ENCODE results near the gene PODN. TPM values are rescaled to one million over a fixed set of nuclear protein-coding genes. Genes with fewer than 3 reads are reported as not detected.

The PODN gene
- total and polyA plus RNA-seq, 2 of the 4 experiments (the other 2 are of a cell fraction), result 0.54 to 6.2 TPM

- peaks cover 19% of the 10 kb centered on the region for H3K4me1 ChIP-seq (ENCODE audit: control insufficient read depth, insufficient read depth, low read length)
- no peak overlapping the region for H3K27ac ChIP-seq (ENCODE audit: insufficient read depth, low read length)
Observed at GRCh38 chr1:53085405-53085804, 23.4 kb downstream of the PODN start.

More at GRCh38 chr1:53085405-53085804, 23.4 kb downstream of the PODN start:
- no peaks in the 10 kb centered on the region for H3K27me3 ChIP-seq (ENCODE audit: control insufficient read depth, insufficient read depth, low read length)
- no peak overlapping the region for H4K8ac ChIP-seq (ENCODE audit: low read depth in 2 of 2, low read length in 2 of 2)
- H3K9ac ChIP-seq (ENCODE audit: low read depth, low read length), result no peak overlapping the region
- CTCF ChIA-PET, result no interaction called here
- H3K79me1 ChIP-seq (ENCODE audit: low read depth in 1 of 2, low read length in 2 of 2), result no peaks in the 10 kb centered on the region
- TF ChIP-seq CTCF (conservative IDR thresholded peaks at IDR 0.05; ENCODE audit: low read depth, low read length), result no peak
- no peak for TF ChIP-seq FOS (IDR thresholded peaks at IDR 0.05; ENCODE audit: low read depth, low read length)
- TF ChIP-seq RFX5 (IDR thresholded peaks at IDR 0.05; ENCODE audit: low read depth, low read length), result no peak
- no peak for TF ChIP-seq ELK1 (IDR thresholded peaks at IDR 0.05; ENCODE audit: borderline replicate concordance, low read depth, low read length)
- no peak for TF ChIP-seq CHD1 (IDR thresholded peaks at IDR 0.05; ENCODE audit: low read depth, low read length)
- TF ChIP-seq BHLHE40 (IDR thresholded peaks at IDR 0.05; ENCODE audit: low read depth, low read length), result no peak
- TF ChIP-seq CEBPB (IDR thresholded peaks at IDR 0.05; ENCODE audit: low read depth, low read length), result no peak
- TF ChIP-seq USF2 (IDR thresholded peaks at IDR 0.05; ENCODE audit: low read depth, low read length), result no peak
- TF ChIP-seq POLR2A (IDR thresholded peaks at IDR 0.05; ENCODE audit: low read depth, low read length), result no peak
- TF ChIP-seq RAD21 (IDR thresholded peaks at IDR 0.05; ENCODE audit: low read length), result no peak
- TF ChIP-seq MAFK (IDR thresholded peaks at IDR 0.05; ENCODE audit: low read depth, low read length), result no peak
- no peak for TF ChIP-seq MAZ (IDR thresholded peaks at IDR 0.05; ENCODE audit: borderline replicate concordance, low read depth, low read length)
- TF ChIP-seq SMC3 (IDR thresholded peaks at IDR 0.05; ENCODE audit: low read depth, low read length), result no peak
- no peak for TF ChIP-seq RCOR1 (IDR thresholded peaks at IDR 0.05; ENCODE audit: insufficient replicate concordance, low read length)
- no peak for TF ChIP-seq MXI1 (IDR thresholded peaks at IDR 0.05; ENCODE audit: borderline replicate concordance, low read depth, low read length)
- TF ChIP-seq NFE2L2 (IDR thresholded peaks at IDR 0.05; ENCODE audit: low read depth, low read length), result no peak
- ATAC-seq (ENCODE audit: low read depth), result no peak
- dilution Hi-C loops (cut with HindIII; ENCODE audit: low sequenced_read_pairs, unreplicated experiment), result no loop called here
- peaks cover 23% of the 10 kb centered on the region for H3K36me3 ChIP-seq (ENCODE audit: control insufficient read depth, insufficient read depth, low read length)
- no peak overlapping the region for H3K23ac ChIP-seq (ENCODE audit: low read depth, low read length)
- in situ Hi-C loops (cut with MboI; ENCODE audit: low sequenced_read_pairs), result no loop called here
- H2AFZ ChIP-seq (replicated peaks; ENCODE audit: low read length, poor library complexity), result no peak overlapping the region
- H3K9me3 ChIP-seq (ENCODE audit: control insufficient read depth, insufficient read depth, low read length), result no peaks in the 10 kb centered on the region
- H3K56ac ChIP-seq (ENCODE audit: extremely low read depth, insufficient read depth, low read length), result no peak overlapping the region
- 100% methylated on average over 5 of the region's 8 CpGs; no CpG with 5 or more reads in 1 of the 2 experiments for WGBS, 2 experiments (ENCODE audit: extremely low coverage in 2 of 2, insufficient read length in 1 of 2)
- H3K9me1 ChIP-seq (ENCODE audit: insufficient read depth, low read length), result peaks cover 12% of the 10 kb centered on the region
- H2BK20ac ChIP-seq (ENCODE audit: low read depth, low read length), result no peak overlapping the region
- H4K20me1 ChIP-seq (ENCODE audit: insufficient read depth, low read length), result no peaks in the 10 kb centered on the region
- H3K4me3 ChIP-seq (ENCODE audit: insufficient read depth, low read depth, low read length), result no peak overlapping the region
- H3K18ac ChIP-seq (ENCODE audit: low read depth, low read length), result no peak overlapping the region
- intact Hi-C loops (cut with micrococcal nuclease), result no loop called here
- H4K5ac ChIP-seq (ENCODE audit: low read depth, low read length), result no peak overlapping the region
- no peak overlapping the region for H2BK15ac ChIP-seq (ENCODE audit: low read depth, low read length)
- H4K91ac ChIP-seq (ENCODE audit: insufficient read depth, low read depth, low read length), result no peak overlapping the region
- H2AK5ac ChIP-seq (ENCODE audit: low read depth, low read length), result peak overlapping the region; percentile 24; the same call in 1 of the 2 replicates
- no peak overlapping the region for H2AK9ac ChIP-seq (replicated peaks; ENCODE audit: low read depth, low read length, poor library complexity)
- H2BK120ac ChIP-seq (ENCODE audit: low read depth, low read length), result no peak overlapping the region
- no peak overlapping the region for H3K4me2 ChIP-seq (ENCODE audit: low read depth, low read length)
- DNase-seq, result no peak
- no peak overlapping the region for H2BK5ac ChIP-seq (ENCODE audit: low read depth, low read length, poor library complexity, severe bottlenecking)
- no TSS peak for BruUV-seq (replicated peaks)
- H3K4ac ChIP-seq (ENCODE audit: low read depth, low read length), result no peak overlapping the region
- POLR2A ChIA-PET (ENCODE audit: unreplicated experiment), result no interaction called here
- H3K14ac ChIP-seq (replicated peaks; ENCODE audit: low read depth, low read length), result no peak overlapping the region
